Measurements from ENCODE around the gene SLCO3A1.

Gene SLCO3A1

DNA sequence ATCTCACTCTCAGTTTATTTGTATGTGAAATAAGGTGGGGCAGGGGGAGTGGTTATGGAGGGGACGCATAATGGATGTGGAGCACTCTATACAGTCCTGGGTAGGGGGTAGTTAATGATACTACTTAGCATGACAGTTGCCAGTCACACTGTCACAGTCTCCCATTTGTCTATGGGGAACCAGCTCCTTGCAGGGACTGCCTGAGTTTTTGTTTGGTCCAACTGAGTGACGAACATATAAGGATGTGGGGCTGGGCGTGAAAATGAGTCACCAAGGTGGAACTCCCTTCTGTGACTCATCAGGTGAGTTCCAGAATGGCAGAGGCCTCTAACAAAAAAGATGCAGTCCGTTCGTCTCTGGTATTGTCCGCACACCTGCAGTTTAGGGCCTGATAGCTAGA, 304.9 kb downstream of the SLCO3A1 start:
- no peak for DNase-seq (ENCODE audit: low read depth, low spot score)

DNA sequence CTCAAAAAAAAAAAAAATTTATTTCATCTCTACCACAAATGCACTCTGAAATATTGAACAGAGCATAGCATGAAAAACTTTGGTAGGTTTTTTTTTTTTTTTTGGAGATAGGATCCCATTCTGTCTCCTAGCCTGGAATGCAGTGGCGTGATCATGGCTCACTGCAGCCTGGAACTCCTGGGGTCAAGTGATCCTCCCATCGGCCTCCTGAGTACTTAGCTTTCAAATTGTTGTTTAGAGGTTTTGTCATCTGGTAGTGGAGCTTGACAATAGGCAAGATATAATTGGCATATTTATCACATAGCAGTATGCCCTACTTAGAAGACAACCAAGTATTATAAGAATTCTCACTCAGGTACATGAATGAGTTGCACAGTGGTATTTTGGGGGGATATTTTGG, 306.0 kb downstream of the SLCO3A1 start:
- DNase-seq (ENCODE audit: low read depth, low spot score), result no peak

DNA sequence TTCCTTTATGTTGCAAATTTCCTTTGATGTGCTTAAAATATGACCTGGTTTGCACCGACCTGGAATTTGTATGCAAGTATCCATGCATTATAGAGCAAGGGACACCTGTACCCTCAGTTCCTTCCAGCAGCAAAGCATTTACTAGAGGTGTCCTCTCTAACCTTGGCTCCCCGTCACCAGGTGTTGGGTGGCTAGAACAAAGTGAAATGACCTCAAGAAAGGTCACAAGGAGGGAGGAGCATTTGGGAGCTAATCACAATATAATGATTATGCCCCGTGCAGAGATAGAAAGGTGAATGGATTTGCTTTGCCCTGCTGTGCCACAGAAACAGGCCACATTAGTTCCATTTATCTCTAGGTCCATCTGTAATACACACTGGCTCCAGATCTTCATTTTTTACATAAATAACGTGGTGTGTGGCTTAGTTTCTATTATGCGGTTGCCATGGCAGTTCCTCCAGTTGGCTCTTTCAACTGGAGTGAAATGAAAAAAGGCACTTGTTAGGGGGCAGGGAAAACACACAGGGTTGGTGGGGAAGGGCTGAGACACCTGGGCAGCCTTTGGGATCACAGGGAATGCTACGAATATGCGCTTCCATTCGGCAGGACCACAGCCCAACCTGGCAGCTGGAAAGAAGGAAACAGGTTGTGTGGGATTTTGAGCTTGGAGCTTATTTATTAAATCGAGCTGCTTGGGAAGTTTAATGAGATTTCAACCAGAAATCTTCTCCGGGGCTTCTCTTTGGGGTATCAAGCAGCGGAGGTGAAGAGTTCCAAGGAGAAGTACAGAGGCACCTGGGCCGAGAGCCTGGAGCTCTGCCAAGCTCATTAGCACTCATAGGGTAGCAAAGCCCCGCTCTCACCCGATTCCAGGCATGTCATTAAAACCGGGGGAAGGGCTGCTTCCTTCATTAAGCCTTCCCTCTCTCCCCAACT, 306.7 kb downstream of the SLCO3A1 start:
- no peak for DNase-seq (ENCODE audit: low read depth, low spot score)

DNA sequence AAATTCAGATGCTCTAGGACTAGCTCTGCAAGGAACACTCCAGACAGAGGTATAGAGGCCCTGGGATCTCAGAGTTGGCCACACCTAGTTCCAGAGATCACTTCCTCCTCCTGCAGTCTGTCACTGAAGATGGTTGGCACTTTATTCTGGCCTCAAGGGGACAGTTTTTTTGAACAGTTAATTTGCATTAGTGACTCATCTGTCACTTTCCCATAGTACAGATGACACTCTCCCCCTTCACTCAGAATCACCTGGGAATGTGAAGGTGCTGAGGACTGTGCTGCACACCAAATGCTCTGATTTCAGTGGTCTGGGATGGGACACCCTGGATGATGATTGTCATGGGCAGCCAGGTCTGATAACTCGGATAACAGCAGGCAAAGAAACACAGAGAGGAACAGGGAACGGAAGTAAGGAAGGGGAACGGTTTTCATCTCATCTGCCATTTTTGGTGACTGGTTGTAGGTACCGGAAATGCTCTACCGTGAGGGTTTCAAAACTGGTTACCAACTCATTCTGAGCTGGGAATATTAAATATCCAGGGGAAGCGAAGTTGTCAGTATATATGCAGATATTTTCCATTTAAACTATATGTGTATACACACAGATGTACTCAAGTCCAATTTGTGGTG, 307.6 kb downstream of the SLCO3A1 start:
- no peak for DNase-seq (ENCODE audit: low read depth, low spot score)

DNA sequence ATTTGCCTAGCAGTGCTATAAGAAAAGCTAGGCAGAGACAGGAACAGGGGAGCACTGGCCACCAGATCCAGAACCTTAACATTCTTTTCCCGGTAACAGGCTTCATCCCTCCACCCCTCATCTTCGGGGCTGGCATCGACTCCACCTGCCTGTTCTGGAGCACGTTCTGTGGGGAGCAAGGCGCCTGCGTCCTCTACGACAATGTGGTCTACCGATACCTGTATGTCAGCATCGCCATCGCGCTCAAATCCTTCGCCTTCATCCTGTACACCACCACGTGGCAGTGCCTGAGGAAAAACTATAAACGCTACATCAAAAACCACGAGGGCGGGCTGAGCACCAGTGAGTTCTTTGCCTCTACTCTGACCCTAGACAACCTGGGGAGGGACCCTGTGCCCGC, 309.1 kb downstream of the SLCO3A1 start:
- no peak for DNase-seq (ENCODE audit: low read depth, low spot score)

DNA sequence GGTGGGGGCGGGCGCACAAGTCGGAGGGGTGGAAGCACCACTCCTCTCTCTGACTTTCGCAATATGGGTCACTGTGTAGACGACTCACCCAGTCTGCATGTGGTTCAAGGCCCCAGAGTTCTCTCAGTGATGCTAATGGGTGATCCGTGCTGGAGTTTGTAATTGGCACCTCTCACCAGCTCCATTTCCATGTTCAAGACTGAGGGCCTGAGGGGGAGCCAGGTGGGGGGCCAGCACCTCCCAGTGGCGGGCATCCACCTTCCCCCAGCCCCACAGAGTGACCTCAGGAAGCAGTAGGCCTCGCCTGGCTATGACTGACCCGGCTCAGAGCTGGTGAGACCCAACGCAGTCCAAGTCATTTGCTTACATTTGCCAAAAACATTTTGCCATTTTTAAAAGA, 310.1 kb downstream of the SLCO3A1 start:
- no peak for DNase-seq (ENCODE audit: low read depth, low spot score)

DNA sequence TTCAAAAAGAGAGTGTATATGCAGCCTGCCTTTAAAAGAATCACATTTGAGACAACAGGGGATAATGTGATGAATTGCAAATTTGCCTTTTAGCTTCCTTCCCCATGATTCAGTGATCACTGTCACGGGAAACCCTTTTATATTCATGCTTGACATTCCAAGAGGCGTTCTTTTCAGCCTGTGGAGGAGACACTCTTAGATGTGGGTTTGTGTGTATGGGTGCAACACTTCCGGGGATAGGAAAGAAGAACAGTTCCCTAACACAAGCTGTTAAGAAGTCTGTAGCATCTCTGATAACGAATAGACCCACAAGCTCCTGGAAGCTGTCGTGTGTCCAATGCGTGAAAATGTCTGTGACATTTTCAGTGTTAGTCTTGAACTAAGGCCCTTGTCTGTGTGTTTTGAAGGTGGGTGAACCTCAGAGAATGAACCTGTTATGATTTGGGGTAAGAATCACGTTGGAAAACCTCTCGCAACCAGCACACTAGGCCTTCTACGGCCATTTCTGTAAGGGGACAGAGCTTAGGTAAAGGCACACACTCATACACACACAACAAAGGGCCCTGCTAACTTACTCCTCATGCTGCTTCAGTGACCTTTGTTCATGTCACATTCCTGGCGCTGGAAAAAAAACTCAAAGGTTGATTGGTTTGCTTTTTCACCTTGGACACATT, 311.0 kb downstream of the SLCO3A1 start:
- DNase-seq (ENCODE audit: low read depth, low spot score), result no peak

DNA sequence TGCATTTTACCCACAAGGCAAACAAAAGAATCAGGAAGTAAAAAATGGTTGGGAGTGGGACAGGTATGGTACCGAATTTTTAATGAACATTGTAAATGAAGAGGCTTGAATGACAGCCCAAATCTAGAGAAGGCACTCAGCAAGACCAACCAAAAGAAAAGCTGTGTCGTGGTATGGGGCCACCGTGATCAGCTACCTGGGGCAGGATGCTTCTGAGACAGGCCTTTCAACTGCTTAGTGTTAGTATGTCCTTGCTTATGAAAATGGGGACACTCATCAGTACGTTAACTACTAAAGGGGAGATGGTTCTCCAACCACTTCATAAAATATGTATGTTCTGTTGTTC, 311.5 kb downstream of the SLCO3A1 start:
- no peak for DNase-seq (ENCODE audit: low read depth, low spot score)

DNA sequence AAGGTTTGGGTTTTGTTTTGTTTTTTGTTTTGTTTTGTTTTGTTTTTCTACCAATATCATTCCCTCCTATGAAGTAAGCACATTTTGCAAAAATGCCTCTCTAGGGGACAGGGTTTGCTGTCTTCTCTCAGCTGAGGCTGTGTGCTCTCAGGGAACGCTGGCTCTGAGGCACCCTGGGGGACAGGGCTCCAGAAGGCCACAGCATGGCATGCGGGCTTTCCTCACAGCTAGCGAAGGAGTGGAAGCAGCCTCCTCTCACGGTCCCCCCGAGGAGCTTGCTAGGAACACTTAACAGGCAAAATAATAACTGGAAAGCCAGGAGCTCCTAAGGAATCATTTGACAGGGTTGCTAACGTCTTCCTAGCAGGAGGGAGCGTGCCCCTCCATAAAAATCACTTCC, 312.5 kb downstream of the SLCO3A1 start:
- no peak for DNase-seq (ENCODE audit: low read depth, low spot score)

DNA sequence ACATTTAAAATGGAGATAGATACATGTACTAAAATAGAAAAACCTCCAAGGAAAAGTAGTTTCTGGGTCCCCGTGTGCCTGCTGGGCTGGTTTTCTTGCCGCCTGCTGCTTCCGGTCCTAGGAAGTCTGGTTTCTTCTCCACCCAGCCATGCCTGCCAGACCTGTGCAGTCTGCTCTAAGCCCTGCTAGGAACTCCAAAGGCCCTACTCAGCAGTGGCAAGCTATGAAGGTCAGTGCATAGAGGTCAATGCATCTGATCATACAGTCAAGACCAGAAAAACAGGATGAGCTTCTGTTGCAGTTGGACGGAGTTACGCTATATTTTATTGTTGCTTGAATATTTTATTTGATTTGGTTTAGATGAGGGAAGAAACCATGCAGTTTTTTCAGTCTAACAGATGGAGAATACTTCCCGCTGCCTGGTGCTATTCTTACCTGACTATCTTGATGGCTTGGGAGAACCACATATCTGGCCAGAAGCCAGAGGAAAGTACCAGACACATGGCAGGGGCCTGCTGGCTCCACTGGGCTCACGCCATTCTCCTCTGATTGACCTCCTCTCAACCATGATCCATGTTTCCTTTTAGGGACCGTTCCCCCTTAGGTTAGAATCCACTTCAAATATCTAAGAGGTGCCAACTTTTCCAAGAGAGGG, 313.4 kb downstream of the SLCO3A1 start:
- DNase-seq (ENCODE audit: low read depth, low spot score), result no peak

DNA sequence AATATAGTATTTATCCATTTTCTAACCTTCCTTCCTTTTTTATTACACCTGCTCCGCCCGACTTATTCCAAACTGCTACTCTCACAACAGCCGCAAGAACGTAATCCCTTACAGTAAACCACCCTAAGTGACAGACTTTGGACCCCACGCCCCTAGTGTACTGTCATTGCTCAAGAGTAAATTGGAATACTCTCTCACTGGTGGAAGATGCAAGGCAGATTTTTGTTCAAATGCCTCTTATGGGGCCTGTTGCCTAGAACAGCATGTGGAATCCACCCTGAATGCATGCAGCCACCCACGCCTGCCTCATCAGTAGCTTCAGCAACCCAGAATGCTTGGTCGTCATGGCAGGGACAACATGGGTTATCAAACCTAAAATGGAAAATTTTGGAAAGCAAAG, 313.9 kb downstream of the SLCO3A1 start:
- no peak for DNase-seq (ENCODE audit: low read depth, low spot score)

DNA sequence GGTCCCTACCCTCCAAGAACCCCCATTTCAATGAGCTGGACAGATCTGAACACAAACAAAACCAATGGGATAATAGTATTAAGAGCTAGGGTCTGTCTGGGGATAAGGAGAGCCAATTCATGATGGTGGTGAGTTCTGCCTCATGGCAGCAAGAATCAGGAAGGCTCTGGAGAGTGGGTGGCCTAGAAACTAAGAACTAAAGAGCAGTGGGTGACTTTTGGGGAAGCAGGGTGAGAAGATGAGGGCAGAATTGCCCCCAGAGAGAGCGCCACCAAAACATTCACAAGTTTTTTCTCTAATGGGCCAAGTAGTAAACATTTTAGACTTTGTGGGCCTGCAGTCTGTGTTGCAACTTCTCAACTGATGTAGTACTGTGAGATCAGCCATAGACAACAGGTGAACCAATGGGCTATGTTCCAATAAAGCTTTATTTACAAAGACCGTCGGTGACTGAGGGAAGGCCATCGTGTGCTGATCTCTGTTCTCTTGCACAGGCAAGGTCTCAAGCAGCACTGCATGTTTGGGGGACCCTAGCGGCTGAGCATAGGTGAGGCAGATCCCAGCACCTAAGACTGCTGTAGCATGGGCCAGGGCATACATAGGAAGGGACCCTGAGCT, 314.7 kb downstream of the SLCO3A1 start:
- DNase-seq (ENCODE audit: low read depth, low spot score), result no peak

DNA sequence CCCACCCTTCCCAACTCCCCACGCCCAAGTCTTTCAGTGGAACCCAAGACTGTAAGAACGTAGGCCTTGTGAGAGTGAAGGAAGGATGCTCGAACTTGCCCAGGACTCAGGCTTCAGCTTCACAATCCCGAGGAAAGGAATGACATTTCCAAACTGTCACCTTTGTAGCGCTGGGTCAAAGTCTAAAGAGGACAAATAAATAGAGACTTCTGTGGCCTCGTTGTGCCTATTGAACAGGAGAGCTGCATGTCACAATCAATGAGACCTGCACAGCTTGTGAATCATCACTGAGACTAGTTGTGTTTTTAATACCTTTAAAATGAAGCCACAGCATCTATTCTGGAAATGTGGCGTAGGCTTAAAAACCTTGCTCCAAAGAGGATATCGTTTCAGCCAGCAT, 317.4 kb downstream of the SLCO3A1 start:
- no peak for DNase-seq (ENCODE audit: low read depth, low spot score)

DNA sequence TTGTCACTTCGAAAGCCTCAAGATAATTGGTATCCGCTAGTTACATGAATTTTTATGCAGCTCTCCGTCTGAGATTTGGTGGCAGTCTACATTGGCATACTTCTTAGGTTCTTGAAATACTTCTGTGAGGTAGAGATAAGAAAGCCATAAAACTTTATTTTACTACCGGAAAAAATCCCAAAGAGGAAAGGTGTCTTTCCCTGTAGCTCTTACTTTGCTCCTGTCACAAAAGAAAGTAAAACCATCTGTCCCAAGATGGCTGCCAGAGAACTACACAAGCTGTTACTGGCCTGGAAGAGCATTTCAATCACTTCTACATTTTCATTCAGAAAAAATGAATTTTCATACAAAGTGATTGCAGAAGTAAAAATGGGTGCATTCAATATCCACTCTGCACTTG, 325.4 kb downstream of the SLCO3A1 start:
- DNase-seq (ENCODE audit: low read depth, low spot score), result no peak

DNA sequence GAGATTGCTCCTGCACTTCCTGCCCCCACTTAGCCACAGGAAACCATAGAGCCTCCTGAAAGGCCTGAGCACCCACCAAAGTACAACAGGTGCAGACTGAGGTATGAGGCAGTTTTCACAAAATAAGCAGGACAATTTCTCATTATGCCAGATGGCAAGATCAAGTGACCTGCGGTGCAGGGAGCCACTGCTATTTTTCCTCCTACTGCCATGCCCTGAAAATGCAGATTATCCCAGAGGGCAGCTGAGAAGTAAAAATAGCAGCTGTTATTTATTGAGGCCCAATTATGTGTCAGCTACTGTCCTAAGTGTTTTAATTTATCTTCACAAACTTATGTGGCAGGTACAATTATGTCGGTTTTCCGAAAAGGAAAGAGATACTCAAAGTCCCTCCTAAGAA, 330.6 kb downstream of the SLCO3A1 start:
- no peak for DNase-seq (ENCODE audit: low read depth, low spot score)

DNA sequence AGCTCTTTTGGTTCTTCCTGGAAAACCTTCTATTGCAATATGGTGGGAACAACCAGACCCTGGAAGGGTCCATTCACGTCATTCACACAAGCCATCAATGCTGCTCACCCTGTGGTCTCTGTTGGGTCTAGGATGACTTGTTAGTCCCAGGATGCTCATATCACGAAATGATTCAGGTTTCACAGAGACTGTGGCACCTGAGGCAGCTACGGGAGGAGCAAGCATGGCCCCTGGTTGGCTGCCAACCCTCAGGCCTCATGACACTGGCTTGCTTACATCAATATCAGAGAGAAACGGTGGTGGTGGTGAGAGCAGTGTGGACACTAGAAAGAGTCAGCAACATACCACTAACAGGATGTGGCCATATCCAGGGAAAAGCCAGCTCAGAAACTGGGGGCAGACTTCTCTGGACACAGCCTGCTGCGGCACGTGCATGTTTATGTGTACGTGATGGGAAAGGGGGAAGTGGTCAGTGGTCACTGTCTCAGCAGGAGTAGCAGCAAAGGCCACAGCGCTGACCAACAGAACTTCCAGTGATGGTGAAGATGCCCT, 331.2 kb downstream of the SLCO3A1 start:
- no peak for DNase-seq (ENCODE audit: low read depth, low spot score)

DNA sequence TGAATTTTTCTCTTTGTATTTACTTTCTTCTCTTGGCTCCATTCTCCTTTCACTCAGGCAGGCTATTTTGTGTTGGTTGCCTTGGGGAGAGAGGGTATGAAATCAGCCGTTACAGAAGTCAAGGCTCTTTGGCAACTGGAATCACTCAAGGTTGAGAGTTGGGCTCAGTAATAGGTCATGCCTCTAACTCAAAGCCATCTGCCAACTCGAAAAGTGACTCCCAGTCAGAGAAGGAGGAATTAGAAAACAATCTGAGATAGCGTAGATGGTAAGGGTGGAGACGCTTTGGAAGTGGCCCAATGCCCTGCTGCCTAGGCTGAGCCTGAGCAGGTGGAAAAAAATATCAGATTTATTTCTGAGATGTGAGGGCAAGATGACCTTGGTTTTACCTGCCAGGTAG, 334.5 kb downstream of the SLCO3A1 start:
- DNase-seq (ENCODE audit: low read depth, low spot score), result no peak

DNA sequence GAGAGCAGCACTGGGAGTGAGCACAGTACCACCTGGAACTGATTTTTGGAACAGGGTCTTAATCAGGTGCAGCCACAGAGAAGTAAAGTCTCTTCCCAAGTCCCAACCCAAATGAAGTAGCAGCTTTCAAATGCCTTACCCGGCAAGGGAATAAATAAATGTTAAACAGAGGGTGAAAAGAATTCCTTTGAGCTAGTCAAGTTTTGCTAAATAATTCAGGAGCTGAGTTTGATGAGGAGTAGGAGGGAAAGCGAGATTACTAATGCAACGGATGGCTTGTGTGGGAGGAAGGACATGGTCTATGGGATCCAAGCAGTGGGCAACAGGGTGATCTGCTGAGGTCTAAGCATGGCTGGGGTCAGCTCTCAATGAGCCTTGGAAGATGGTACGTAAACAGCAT, 335.7 kb downstream of the SLCO3A1 start:
- DNase-seq (ENCODE audit: low read depth, low spot score), result no peak

DNA sequence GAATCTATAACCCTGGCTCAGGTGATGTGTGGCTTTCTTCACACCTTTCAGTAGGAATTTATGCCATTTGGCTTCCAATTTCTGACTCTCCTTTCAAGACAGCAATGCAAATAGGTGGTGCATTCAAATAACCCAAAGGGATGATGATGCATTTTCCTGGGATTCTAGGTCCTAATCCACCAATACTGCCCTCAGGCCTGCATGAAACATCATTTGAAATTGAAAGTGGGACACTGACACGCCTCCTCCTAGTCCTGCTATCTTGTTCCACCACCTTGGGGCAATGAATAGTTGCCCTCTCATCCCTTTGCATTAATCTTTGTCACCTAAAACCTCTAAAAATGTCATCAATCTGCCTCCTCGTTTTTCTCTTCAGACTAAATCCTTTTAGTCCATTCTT, 341.7 kb downstream of the SLCO3A1 start:
- no peak for DNase-seq (ENCODE audit: low read depth, low spot score)

DNA sequence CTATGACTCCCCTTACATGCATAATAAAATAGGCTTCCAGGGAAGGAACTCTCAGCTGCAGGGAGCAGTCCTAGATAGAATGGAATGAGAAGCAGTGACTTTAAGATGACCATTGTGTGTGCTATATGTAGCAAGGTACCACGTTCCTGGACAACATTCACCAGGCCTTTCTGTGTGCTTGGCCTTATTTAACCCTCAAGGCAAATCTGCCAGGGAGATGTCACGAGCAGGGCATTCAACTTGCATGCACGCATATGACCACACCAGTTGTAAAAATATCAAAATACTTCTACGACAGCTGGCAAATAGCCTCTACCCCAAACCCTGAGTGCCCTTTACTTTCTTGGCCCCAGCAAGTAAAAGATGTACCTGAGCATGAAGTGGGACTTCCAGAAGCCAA, 342.8 kb downstream of the SLCO3A1 start:
- no peak for DNase-seq (ENCODE audit: low read depth, low spot score)

DNA sequence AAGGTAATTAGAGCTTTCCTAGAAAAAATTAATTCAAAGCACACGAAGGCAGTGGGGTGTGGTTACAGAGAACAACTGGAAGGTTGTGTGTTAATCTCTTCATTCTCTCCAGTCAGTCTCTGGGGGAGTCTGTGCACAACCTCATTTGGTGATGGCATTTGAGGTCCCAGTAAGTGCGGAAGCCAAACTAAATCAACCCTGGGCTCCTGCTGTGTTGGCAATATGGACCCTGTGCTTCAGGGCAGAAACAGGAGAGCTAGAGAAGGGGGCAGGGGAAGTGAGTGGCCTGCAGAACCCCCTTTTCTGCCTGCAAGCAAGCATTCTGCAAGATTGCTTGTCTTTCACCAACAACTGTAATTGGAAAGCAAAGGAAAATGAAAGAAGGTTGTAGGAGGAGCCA, 344.2 kb downstream of the SLCO3A1 start:
- DNase-seq (ENCODE audit: low read depth, low spot score), result no peak

DNA sequence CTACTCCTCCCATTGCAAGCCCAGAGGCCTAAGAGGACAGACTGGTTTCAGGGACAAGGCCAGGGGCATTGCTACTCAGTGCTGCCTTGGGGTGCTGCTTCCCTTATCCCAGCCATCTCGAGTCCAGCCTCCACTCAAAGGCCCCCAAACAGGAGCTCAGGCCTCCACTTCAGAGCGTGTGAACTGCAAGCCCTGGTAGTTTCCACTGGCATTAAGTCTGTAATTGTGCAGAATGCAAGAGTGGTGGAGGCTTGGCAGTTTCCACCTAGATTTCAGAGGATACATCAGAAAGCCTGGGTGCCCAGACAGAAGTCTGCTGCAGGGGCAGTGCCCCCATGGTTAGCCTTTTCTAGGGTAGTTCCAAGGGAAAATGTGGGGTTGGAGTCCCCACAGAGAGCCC, 347.4 kb downstream of the SLCO3A1 start:
- no peak for DNase-seq (ENCODE audit: low read depth, low spot score)
